ENCODE measurements around the gene DBH.

GRCh38 chr9:133677126-133678010 lies 41.2 kb downstream of the DBH start:
- TF ChIP-seq MBNL3 (CRISPR knock-in tag; conservative IDR thresholded peaks at IDR 0.05) = no peak
- TF ChIP-seq MAFK (conservative IDR thresholded peaks at IDR 0.05 in 1 of 2, IDR thresholded peaks at IDR 0.05 in 1 of 2; ENCODE audit: low read length in 2 of 2) = no peak
- TF ChIP-seq YEATS2 (CRISPR knock-in tag; IDR thresholded peaks at IDR 0.05; ENCODE audit: borderline replicate concordance) = no peak
- TF ChIP-seq CBFB (CRISPR knock-in tag; IDR thresholded peaks at IDR 0.05) = no peak
- TF ChIP-seq IRF1 (CRISPR knock-in tag; IDR thresholded peaks at IDR 0.05; ENCODE audit: low read depth) = no peak
- TF ChIP-seq BRCA1 (CRISPR knock-in tag; IDR thresholded peaks at IDR 0.05) = no peak
- TF ChIP-seq MAX (IDR thresholded peaks at IDR 0.05) = no peak
- no peak for TF ChIP-seq ZNF547 (CRISPR knock-in tag; IDR thresholded peaks at IDR 0.05)
- TF ChIP-seq ZC3H4 (CRISPR knock-in tag; IDR thresholded peaks at IDR 0.05; ENCODE audit: borderline replicate concordance) = no peak
- no peak for TF ChIP-seq NFKB2 (CRISPR knock-in tag; IDR thresholded peaks at IDR 0.05; ENCODE audit: borderline replicate concordance)
- TF ChIP-seq NCOR1 (IDR thresholded peaks at IDR 0.05; ENCODE audit: borderline replicate concordance, low read length) = no peak
- no peak for TF ChIP-seq IRF9 (CRISPR knock-in tag; IDR thresholded peaks at IDR 0.05; ENCODE audit: borderline replicate concordance)
- no peak for TF ChIP-seq POLR2AphosphoS5 (IDR thresholded peaks at IDR 0.05; ENCODE audit: low read depth, low read length)
- no peak for TF ChIP-seq TAF1 (CRISPR knock-in tag; IDR thresholded peaks at IDR 0.05)

Measured in HepG2 (cell line).